Brain microvascular endothelial cell (primary cell): ENCODE data around the gene SLC4A11.

Source experiments
- DNase-seq: peaks from one replicate; pipeline ENCODE4 v3.0.0-alpha.2; 2020
- H3K27ac ChIP-seq: fragments of 250-450 bp; sonication (Bioruptor Pico); 2 replicates; pipeline ENCODE4 v1.5.1; 2020; ENCODE audit warnings: mild to moderate bottlenecking, moderate library complexity
- H3K27me3 ChIP-seq: fragments of 250-450 bp; sonication (Bioruptor Pico); replicated peaks from 2 replicates; pipeline ENCODE4 v1.5.1; 2020; ENCODE audit warnings: mild to moderate bottlenecking
- H3K36me3 ChIP-seq: fragments of 250-450 bp; sonication (Bioruptor Pico); replicated peaks from 2 replicates; pipeline ENCODE4 v1.5.1; 2020; ENCODE audit warnings: mild to moderate bottlenecking
- H3K4me3 ChIP-seq: 2 replicates; pipeline ENCODE4 v1.5.1; 2011; ENCODE audit warnings: low read depth, mild to moderate bottlenecking, control low read depth, low read length, moderate library complexity
- in situ Hi-C: cut with HindIII; loops from 2 replicates; pipeline ENCODE4 v1.10.0; 2017; ENCODE audit warnings: low sequenced_read_pairs, low pct_ligation_motif_present
- TF ChIP-seq, protein P1 (sequence below): IDR thresholded peaks from 2 replicates; pipeline ENCODE4 v1.5.1; 2011; ENCODE audit warnings: low read depth, mild to moderate bottlenecking, moderate library complexity, low read length, control low read depth, inconsistent platforms; ENCODE audit errors: missing control alignments

The SLC4A11 gene

GRCh38 chr20:3224681-3225421, 14.1 kb downstream of the SLC4A11 start:
- in situ Hi-C loops: no loop called here
- DNase-seq: no peak
- Histone ChIP-seq H3K4me3 (no peak overlapping the region), H3K27me3 (no peaks in the 10 kb centered on the region), H3K36me3 (peaks cover 19% of the 10 kb centered on the region), H3K27ac (no peak overlapping the region)
- TF ChIP-seq, protein P1, sequence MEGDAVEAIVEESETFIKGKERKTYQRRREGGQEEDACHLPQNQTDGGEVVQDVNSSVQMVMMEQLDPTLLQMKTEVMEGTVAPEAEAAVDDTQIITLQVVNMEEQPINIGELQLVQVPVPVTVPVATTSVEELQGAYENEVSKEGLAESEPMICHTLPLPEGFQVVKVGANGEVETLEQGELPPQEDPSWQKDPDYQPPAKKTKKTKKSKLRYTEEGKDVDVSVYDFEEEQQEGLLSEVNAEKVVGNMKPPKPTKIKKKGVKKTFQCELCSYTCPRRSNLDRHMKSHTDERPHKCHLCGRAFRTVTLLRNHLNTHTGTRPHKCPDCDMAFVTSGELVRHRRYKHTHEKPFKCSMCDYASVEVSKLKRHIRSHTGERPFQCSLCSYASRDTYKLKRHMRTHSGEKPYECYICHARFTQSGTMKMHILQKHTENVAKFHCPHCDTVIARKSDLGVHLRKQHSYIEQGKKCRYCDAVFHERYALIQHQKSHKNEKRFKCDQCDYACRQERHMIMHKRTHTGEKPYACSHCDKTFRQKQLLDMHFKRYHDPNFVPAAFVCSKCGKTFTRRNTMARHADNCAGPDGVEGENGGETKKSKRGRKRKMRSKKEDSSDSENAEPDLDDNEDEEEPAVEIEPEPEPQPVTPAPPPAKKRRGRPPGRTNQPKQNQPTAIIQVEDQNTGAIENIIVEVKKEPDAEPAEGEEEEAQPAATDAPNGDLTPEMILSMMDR: no peak

DNA sequence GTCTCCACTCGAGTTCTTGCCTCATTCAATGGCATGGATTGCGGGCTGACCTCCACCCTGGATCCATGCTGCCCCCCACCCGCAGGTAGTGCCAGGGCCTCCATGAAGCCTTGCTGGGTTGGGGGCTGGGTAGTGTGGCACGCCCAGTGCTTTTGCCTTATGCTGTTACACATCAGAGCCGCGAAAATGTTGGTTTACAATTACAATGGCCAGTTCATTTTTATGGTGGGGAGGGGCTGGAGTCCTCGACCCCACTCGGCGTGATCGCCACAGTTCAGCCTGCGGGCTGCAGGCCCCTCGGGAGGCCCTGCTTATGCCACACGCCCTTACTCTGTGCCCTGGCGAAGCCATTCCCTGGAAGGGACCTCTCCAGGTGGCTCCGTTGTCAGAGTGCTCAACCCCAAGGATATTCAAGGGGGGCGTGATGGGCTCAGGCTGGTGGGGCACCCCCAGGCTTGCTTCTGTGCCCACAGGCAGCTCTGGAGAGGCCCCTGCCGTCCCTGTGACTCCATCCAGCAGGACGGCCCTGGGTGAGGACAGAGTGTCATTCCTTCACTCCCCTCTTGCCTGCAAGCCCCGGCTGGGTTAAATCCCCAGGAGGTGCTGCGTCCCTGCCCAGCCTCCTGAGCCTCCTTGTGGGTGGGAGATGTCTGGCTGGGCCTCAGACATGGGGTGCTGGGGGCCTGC, 14.9 kb downstream of the SLC4A11 start:
- no peak for DNase-seq
- H3K36me3 ChIP-seq: peaks cover 19% of the 10 kb centered on the region
- H3K4me3 ChIP-seq: no peak overlapping the region
- no peak overlapping the region for H3K27ac ChIP-seq
- in situ Hi-C loops: no loop called here
- H3K27me3 ChIP-seq: no peaks in the 10 kb centered on the region
- TF ChIP-seq, protein P1: no peak

GRCh38 chr20:3223651-3223993, 15.4 kb downstream of the SLC4A11 start:
- Histone ChIP-seq H3K27me3 (no peaks in the 10 kb centered on the region), H3K27ac (no peak overlapping the region), H3K36me3 (peaks cover 19% of the 10 kb centered on the region), H3K4me3 (no peak overlapping the region)
- DNase-seq: no peak
- TF ChIP-seq, protein P1: no peak
- in situ Hi-C loops: no loop called here

GRCh38 chr20:3222635-3223600, 16.1 kb downstream of the SLC4A11 start:
- H3K27ac ChIP-seq: no peak overlapping the region
- no peaks in the 10 kb centered on the region for H3K27me3 ChIP-seq
- H3K4me3 ChIP-seq: no peak overlapping the region
- in situ Hi-C loops: no loop called here
- DNase-seq: no peak
- TF ChIP-seq, protein P1: no peak
- peaks cover 19% of the 10 kb centered on the region for H3K36me3 ChIP-seq

DNA sequence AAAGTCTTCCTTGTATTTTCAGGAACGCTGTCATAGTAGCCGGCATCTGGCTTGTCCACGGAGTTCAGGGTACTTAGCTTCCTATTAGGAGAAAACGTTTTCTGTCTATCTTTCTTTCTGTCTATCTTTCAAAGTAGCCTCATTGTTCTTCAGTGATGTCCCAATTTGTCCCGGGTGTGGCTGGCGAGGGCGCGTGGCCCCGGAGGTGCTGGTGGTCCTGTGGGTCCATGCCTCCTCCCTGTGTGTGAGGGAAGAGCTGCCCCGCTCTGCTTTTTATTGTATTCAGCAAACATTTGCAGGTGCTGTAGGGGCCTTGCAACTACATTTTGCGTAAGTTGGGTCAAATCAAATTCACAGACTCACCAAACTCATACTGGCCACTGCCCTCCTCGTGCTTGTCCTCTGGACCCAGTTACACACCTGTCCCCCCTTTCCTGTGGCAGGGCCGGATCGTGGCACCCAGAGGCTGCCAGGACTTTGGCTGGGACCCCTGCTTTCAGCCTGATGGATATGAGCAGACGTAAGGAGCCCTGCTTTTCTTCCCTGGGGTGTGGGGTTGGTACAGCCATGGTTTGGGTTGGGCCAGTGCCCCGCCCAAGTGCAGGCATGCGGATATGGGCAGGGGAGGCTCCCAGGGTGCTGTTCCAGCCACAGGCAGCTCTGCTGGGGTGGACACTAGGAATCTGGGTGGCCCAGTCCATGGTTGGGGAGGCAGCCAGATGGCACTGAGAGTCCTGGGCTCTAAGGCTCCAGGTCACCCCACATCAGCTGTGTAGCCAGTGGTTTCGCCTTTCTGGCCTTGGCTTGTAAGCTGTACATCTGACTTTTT, 17.4 kb downstream of the SLC4A11 start:
- in situ Hi-C loops: no loop called here

More for the DNA sequence above, 17.4 kb downstream of the SLC4A11 start:
- TF ChIP-seq, protein P1: no peak
- Histone ChIP-seq H3K4me3 (no peak overlapping the region), H3K36me3 (peaks cover 19% of the 10 kb centered on the region), H3K27me3 (no peaks in the 10 kb centered on the region), H3K27ac (no peak overlapping the region)
- no peak for DNase-seq
